K562 (cell line): Measurements from ENCODE around the gene LAPTM5. TPM values are rescaled to one million over a fixed set of nuclear protein-coding genes. Genes with fewer than 3 reads are reported as not detected.

Source experiments
- CEBPG ChIP-seq, 3 experiments: fragments of 200-800 bp in 1 of 3; sonication (Bioruptor generic) in 1 of 3; sonication (generic) in 1 of 3; formaldehyde crosslinking in 1 of 3; IDR thresholded peaks in 2 of 3; conservative IDR thresholded peaks in 1 of 3; 2 replicates each; pipeline versions ENCODE4 v1.6.1 to v1.8.0; 2016 to 2022; ENCODE audit warnings: missing compliant biosample characterization in 2 of 3, missing genetic modification characterization in 2 of 3, mild to moderate bottlenecking in 1 of 3, missing genetic modification reagents in 1 of 3
- ELF1 ChIP-seq: fragments of 200-800 bp; sonication (Bioruptor generic); IDR thresholded peaks from 2 replicates; pipeline ENCODE4 v1.6.1; 2016; ENCODE audit warnings: missing genetic modification characterization, missing compliant biosample characterization
- ETV1 ChIP-seq: fragments of 450-650 bp; conservative IDR thresholded peaks from 2 replicates; pipeline ENCODE4 v1.6.1; 2016; ENCODE audit warnings: missing genetic modification characterization, control low read depth, low read depth, missing compliant biosample characterization
- FIP1L1 ChIP-seq: fragments of 200-400 bp; formaldehyde crosslinking; IDR thresholded peaks from 2 replicates; pipeline ENCODE4 v1.6.1; 2018; ENCODE audit warnings: mild to moderate bottlenecking, low read depth, low read length; ENCODE audit not compliant: poor library complexity, severe bottlenecking
- HCFC1 ChIP-seq: IDR thresholded peaks from 2 replicates; pipeline ENCODE4 v1.6.1; 2012; ENCODE audit warnings: low read depth, low read length, improper control_type of control experiment
- HDAC2 ChIP-seq: fragments of 450-650 bp; IDR thresholded peaks from 2 replicates; pipeline ENCODE4 v1.6.1; 2016; ENCODE audit warnings: mild to moderate bottlenecking
- HOMEZ ChIP-seq: fragments of 250-450 bp; sonication (Bioruptor Pico); IDR thresholded peaks from 2 replicates; pipeline ENCODE4 v1.4.0; 2020; ENCODE audit warnings: mild to moderate bottlenecking, moderate library complexity
- KAT8 ChIP-seq: fragments of 450-650 bp; IDR thresholded peaks from 2 replicates; pipeline ENCODE4 v1.6.1; 2016; ENCODE audit warnings: low read depth, mild to moderate bottlenecking
- KLF13 ChIP-seq: fragments of 450-650 bp; IDR thresholded peaks from 2 replicates; pipeline ENCODE4 v1.6.1; 2016; ENCODE audit warnings: missing genetic modification characterization, low read depth, mild to moderate bottlenecking, missing compliant biosample characterization, moderate library complexity, borderline replicate concordance
- SAFB ChIP-seq: fragments of 200-400 bp; formaldehyde crosslinking; IDR thresholded peaks from 2 replicates; pipeline ENCODE4 v1.6.1; 2017; ENCODE audit warnings: low read depth, low read length, borderline replicate concordance
- SAP30 ChIP-seq: fragments of 200-600 bp; sonication (generic); IDR thresholded peaks from 2 replicates; pipeline ENCODE4 v1.6.1; 2012; ENCODE audit warnings: borderline replicate concordance, low read depth, mild to moderate bottlenecking, moderate library complexity, low read length, control low read depth, inconsistent platforms; ENCODE audit not compliant: insufficient read depth, poor library complexity, severe bottlenecking
- SP1 ChIP-seq: sonication (generic); formaldehyde crosslinking; IDR thresholded peaks from 2 replicates; pipeline ENCODE4 v1.8.1; 2022; ENCODE audit warnings: mild to moderate bottlenecking, missing genetic modification reagents
- STAT5A ChIP-seq: IDR thresholded peaks from 2 replicates; pipeline ENCODE4 v1.6.1; 2012; ENCODE audit warnings: low read length, inconsistent platforms, borderline replicate concordance
- STAT5B ChIP-seq: fragments of 250-450 bp; sonication (Bioruptor Pico); IDR thresholded peaks from 2 replicates; pipeline ENCODE4 v1.8.0; 2021; ENCODE audit warnings: mild to moderate bottlenecking, inconsistent platforms
- STAT6 ChIP-seq: sonication (generic); formaldehyde crosslinking; IDR thresholded peaks from 2 replicates; pipeline ENCODE4 v1.8.1; 2023; ENCODE audit warnings: mild to moderate bottlenecking, missing genetic modification reagents
- SUPT5H ChIP-seq: fragments of 450-650 bp; IDR thresholded peaks from 2 replicates; pipeline ENCODE4 v1.6.1; 2016
- TARDBP ChIP-seq: fragments of 450-650 bp; IDR thresholded peaks from 2 replicates; pipeline ENCODE4 v1.6.1; 2016
- U2AF1 ChIP-seq: fragments of 200-400 bp; formaldehyde crosslinking; optimal IDR thresholded peaks from 2 replicates; pipeline ENCODE3; 2017; ENCODE audit warnings: mild to moderate bottlenecking, low read depth, low read length, moderate library complexity
- ZNF263 ChIP-seq: sonication (generic); formaldehyde crosslinking; IDR thresholded peaks from 2 replicates; pipeline ENCODE4 v1.8.0; 2022; ENCODE audit warnings: mild to moderate bottlenecking, missing genetic modification reagents, borderline replicate concordance
- ZNF280B ChIP-seq: fragments of 250-450 bp; sonication (Bioruptor Pico); IDR thresholded peaks from 2 replicates; pipeline ENCODE4 v1.5.1; 2021; ENCODE audit warnings: mild to moderate bottlenecking
- ZNF75A ChIP-seq: fragments of 450-650 bp; formaldehyde crosslinking; IDR thresholded peaks from 2 replicates; pipeline ENCODE4 v1.4.0; 2020; ENCODE audit warnings: mild to moderate bottlenecking
- polyA plus RNA-seq, 8 experiments: library from polyadenylated mRNA; depleted of rRNA in 4 of 8; stranded (reverse) in 5 of 8; unstranded in 3 of 8; fragments of >200 nt; fragmentation: Nextera tagmentation in 2 of 8; fragmentation: Illumina TruSeq in 1 of 8; extraction: Ambion mirVana in 2 of 8; extraction: Trizol in 1 of 8; gene quantifications; 2 replicates each; pipeline versions ENCODE4 v1.2.1 to v1.2.3, GENCODE V29; 2011 to 2014; ENCODE audit warnings: inconsistent platforms in 1 of 8, missing spikeins in 1 of 8
- total RNA-seq, 7 experiments: library from RNA; depleted of rRNA in 6 of 7; stranded (reverse); fragments of >200 nt in 6 of 7; fragmentation: Illumina TruSeq in 2 of 7; extraction: Trizol in 2 of 7; gene quantifications; 2 replicates each; pipeline versions ENCODE4 v1.2.1 to v1.2.3, GENCODE V29; 2011 to 2021; ENCODE audit warnings: low replicate concordance in 1 of 7

LAPTM5 gene
- total and polyA plus RNA-seq, 9 of the 15 experiments (the other 6 are each of a cell fraction or from before 2014, with no cell fraction given) = 2.4 to 47.3 (median 20.3) TPM

GRCh38 chr1:30718636-30719405 lies 38.8 kb downstream of the LAPTM5 start (continued):
- peak; percentile 76; the same call in 1 of the 2 replicates for TF ChIP-seq STAT6 (CRISPR knock-in tag)
- TF ChIP-seq U2AF1 = no peak
- TF ChIP-seq KAT8 = no peak
- no peak for TF ChIP-seq STAT5B (CRISPR knock-in tag)
- TF ChIP-seq SAP30 = peak; percentile 86
- TF ChIP-seq FIP1L1 = peak; percentile 84
- peak; percentile 49 for TF ChIP-seq HCFC1
- peak; percentile 92 for TF ChIP-seq ELF1 (tag)
- no peak for TF ChIP-seq ZNF280B (CRISPR knock-in tag)
- TF ChIP-seq STAT5A = no peak
- TF ChIP-seq HDAC2 = peak; percentile 93
- peak; percentile 95 for TF ChIP-seq SAFB
- peak; percentile 94 for TF ChIP-seq TARDBP
- peak; percentile 54 for TF ChIP-seq CEBPG (CRISPR knock-in tag; IDR thresholded peaks at IDR 0.05)
- no peak; a peak in 1 of 4 replicates for TF ChIP-seq CEBPG (tag; conservative IDR thresholded peaks at IDR 0.05 in 1 of 2, IDR thresholded peaks at IDR 0.05 in 1 of 2)
- peak; percentile 81 for TF ChIP-seq ZNF263 (CRISPR knock-in tag)
- peak; percentile 79 for TF ChIP-seq KLF13 (tag)
- TF ChIP-seq ZNF75A (CRISPR knock-in tag) = peak; percentile 64; the same call in 1 of the 2 replicates
- 0 out of 2 replicates have a peak, but pooled peaks have one; percentile 34 for TF ChIP-seq HOMEZ (CRISPR knock-in tag)
- TF ChIP-seq ETV1 (tag) = peak; percentile 59; the same call in 1 of the 2 replicates
- no peak; the same call in none of the 2 replicates for TF ChIP-seq SP1 (CRISPR knock-in tag)
- peak; percentile 94 for TF ChIP-seq SUPT5H
